Activated CD8-positive, alpha-beta memory T cell treated with anti-CD3 and anti-CD28 coated beads for 36 hours (primary cell): ENCODE measurements around the gene RASA3. TPM values are rescaled to one million over a fixed set of nuclear protein-coding genes. Genes with fewer than 3 reads are reported as not detected.

Experiments used
- CTCF ChIA-PET: fragments of 350-600 bp; sonication (Branson Sonifier 250); formaldehyde crosslinking; loops from one replicate; lab custom pipeline; 2021; ENCODE audit warnings: antibody characterized with exemption; lab: Charles Lee
- POLR2A ChIA-PET: fragments of 350-600 bp; sonication (Branson Sonifier 250); formaldehyde crosslinking; loops from one replicate; lab custom pipeline; 2021; ENCODE audit warnings: antibody characterized with exemption; lab: Charles Lee
- total RNA-seq, 2 experiments: library from RNA; stranded (reverse); gene quantifications; one replicate each; pipeline ENCODE4 v1.2.3, GENCODE V29; 2021

RASA3 gene
- total RNA-seq, 2 experiments from 2014 or later: 22.1 to 22.5 TPM

DNA sequence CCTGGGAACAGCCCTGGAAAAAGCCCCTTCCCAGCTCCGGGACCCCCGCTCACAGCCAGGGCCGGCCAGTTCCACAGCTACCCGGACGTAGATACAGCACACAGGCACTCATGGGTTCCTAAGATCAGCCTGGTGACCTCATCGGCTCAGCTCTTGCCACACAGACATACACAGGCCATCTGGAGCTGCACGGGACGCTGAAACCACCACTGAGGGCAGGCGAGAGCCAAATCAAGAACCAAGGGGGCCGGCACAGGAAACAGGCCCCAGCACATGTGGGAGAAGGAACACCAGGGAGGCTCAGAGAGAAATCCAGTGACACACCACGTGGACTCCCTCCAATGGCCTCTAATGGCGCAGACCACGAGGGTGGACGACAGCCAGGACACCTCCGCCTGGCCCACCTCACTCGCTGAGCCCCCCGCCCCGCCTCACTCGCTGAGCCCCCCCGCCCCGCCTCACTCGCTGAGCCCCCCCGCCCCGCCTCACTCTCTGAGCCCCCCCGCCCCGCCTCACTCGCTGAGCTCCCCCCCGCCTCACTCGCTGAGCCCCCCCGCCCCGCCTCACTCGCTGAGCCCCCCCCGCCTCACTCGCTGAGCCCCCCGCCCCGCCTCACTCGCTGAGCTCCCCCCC lies 88.9 kb downstream of the RASA3 start:
- CTCF ChIA-PET: no interaction called here
- POLR2A ChIA-PET: no interaction called here

DNA sequence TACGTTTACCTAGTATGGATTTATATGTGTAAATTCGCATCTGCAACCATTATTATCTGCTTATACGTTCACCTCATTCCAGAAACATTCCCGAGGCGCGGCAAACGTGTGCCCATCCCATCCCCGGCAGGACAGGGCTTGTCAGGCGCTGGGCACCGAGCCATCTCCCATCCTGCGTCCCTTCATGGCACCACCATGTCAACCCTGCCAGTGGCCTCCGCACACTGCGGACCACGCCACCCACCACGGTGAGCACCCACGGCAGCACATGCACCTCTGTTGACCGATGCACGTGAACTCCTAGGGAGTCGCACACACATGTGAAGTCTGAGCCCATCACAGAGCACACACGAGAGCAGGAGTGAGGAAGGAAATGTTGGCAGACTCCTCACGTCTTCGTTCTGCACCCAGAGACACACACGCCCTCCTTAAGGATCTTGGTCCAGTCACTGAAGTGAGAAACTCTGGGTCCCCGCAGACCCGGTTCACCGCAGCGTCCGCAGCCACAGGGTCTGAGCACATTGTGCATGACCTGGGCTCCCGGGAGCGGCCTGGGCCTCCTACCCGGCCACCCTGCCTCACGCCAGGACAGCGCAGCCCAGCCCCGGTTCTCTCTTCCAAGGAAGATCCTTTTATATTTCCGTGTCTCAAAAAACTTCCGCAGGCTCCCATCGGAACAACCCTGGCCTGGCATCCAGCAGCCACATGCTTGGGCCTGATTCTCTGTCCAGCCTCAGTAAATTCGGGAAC lies 90.2 kb downstream of the RASA3 start:
- CTCF ChIA-PET: no interaction called here
- POLR2A ChIA-PET: no interaction called here

DNA sequence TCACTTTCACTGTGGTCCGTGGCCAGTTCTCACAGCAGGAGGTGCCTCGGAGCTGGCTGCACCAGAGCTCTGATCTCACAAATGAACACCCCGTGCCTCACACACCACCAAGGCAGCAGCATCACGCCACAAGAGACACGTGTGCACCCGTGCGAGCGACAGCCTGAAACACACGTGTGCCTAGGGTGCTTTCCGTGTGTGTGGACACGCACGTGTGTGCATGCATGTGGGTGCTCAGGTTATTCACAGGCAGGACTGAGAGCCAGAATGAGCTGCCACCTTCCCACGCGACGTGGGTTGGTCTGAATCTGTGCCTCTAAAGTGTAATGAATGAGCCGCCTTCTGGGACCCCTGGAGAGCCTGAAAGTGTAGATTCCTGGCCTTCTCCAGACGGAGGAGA lies 90.9 kb downstream of the RASA3 start:
- POLR2A ChIA-PET: no interaction called here
- CTCF ChIA-PET: no interaction called here

DNA sequence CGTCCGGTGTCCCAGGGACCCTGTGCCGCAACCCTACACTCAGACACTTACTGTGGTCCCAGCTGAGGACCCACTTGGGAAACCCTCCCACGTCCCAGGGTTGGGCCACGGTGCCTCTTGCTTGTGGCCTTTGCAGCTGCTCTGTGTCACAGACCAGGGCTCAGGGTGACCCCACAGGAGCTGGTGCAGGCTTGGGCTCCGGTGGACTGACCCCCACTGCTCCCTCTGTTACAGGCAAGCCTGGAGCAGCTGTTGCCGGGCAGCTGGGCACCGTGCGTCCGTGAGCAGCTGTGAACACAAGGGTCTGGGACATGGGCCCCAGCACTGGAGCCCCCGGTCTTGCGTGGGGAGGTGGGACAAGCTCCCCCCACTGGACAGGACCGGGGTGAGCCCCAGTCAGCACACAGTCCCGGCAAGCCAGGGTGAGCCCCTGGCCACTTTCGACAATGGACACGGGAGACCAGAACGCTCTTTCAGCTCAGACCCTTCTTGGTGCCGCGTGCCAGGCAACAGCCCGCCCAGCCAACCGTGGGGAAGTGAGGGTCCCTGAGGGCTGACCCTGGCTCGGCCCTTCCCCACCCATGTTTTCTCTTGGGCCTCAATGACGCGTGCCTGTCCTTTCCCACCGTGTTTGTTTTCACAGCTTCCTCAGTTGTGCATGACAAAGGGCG lies 92.8 kb downstream of the RASA3 start:
- ChIA-PET CTCF (interaction anchor here (0.5 to 0.9 kb wide), 2 partner anchors 9 to 14 kb away, joined by 3 read pairs; no protein-coding TSS in a partner anchor), POLR2A (interaction anchor here (0.6 kb wide), 1 partner anchor 205 kb away, joined by 6 read pairs; no protein-coding TSS in a partner anchor)

DNA sequence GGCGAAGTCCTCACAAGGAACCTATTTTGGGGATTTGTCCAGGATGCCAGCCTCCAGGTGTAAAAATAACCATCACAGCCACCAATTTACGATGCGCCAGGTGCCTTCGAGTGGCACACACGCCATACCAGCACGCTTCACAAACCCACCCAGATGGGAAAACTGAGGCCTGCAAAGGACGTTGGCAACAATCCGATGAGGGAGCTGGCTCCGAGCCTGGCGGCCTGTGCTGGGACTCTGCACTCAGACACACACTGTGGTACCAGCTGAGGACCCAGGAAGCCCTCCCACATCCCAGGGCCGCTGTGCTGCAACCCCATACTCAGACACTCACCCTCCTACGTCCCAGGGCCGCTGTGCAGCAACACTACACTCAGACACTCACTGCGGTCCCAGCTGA lies 93.5 kb downstream of the RASA3 start:
- CTCF ChIA-PET: no interaction called here
- POLR2A ChIA-PET: no interaction called here

DNA sequence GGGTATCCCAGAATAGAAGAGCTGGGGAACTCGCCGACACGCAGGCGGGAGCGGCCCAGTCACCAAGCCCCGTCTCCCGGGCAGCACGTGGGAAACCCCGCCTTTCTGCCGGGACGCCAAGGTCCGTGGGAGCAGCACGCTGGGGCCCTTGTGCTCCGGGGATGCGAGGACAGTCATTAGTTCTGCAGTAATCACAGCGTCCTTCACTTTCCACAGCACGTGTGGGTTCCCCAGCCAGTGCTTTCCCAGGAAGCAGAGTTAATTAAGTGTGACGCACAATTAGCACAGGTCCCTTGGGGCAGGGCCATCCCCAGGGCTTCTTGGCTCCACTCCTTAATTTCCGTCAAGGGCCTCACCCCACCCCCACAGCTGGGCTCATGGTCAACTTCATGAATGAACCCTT lies 94.2 kb downstream of the RASA3 start:
- CTCF ChIA-PET: no interaction called here
- POLR2A ChIA-PET: no interaction called here

DNA sequence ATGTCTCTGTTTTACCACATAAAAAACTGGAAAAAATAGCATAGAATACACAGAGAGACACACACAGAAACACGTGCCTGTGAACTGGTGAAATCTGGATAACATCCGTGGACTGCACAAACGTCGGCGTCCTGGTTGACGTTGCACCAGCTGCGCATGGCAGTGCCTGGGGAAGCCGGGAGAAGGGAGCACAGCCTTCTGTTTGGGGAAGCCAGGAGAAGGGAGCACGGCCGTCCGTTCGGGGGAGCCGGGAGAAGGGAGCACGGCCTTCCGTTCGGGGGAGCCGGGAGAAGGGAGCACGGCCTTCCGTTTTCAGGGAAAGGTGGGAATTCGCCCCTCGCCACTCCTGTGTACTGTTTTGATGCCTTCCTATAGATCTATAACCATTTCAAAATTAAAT lies 94.7 kb downstream of the RASA3 start:
- POLR2A ChIA-PET: no interaction called here
- CTCF ChIA-PET: no interaction called here

DNA sequence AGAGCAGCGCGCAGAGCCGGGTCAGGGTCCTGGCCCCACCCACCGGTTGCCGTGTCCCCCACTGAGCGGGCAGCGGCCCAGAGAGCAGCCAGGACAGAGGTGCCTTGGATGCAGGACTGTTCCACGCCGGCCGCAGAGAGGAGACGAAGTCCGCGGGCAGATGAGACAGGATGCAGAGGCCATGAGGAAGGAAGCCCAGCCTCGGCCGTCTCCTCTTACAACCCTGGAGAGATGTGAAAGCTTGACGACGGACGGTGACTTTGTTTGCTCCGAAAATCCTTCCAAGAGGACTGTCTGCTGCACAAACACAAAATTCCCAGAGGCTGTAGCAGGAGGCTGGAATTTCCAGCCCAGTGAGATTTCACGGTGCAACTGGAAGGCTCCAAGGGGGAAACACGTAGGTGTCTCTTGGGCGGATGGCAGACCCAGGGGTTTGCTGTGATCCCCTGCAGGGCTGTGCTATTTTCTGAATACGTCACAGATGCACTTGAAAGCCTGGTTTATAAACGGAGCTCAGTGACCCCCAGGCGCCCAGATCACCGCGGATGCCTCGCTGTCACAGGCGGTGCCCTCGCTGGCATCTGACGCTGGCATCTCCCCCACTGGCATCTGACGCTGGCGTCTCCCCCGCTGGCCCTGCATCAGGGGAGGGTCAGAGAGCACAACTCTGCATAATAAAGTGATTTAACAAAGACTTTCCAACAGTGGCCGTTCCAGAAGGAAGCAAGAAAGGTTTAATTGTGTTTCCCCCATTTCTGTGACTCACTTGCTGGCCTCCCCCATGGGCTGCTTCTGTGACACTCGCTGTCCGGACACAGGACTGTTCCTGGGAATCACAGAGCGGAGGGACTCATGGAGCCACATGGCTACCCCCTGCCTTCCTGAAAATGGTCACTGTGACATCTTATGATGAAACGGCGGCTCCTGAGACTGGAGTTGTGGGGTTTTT lies 96.6 kb downstream of the RASA3 start:
- ChIA-PET CTCF (no interaction called here), POLR2A (no interaction called here)

DNA sequence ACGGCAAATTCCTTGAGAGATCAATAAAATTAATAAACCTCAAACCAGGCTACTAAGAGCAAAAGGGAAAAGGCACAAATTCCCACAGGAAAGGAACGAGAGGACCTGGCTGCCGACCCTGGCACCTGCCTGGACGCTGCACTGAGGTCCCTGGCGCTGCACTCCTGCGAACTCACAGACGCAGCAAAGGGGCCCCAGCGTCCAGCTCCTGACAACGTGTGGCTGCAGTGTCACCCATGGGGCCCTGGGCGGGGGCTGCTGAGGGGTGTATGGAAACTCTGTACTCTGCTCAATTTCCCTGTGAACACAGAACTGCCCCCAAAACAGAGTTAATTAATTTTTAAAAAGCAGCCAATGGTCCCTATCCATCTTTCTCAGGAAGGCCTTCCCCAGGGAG lies 97.2 kb downstream of the RASA3 start:
- ChIA-PET CTCF (no interaction called here), POLR2A (no interaction called here)

DNA sequence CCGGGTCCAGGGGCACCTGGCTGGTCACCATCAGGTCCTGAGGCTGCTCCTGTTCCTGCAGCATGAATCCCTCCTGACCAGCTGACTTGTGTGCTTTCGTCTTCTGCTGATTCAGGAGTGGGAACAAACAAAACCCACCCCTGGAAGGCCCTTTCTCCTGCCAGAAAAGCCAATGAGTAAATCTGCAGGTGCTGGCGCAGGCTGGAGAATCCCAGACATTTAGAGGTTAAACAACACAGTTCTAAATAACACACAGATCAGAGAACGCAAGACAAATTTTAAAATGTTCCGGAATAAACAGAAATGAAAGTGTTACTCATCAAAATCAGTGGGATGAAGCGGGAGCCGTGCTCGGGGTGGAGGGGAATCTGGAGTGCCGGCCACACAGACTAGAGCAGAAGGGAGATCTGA lies 97.9 kb downstream of the RASA3 start:
- CTCF ChIA-PET: no interaction called here
- POLR2A ChIA-PET: no interaction called here

DNA sequence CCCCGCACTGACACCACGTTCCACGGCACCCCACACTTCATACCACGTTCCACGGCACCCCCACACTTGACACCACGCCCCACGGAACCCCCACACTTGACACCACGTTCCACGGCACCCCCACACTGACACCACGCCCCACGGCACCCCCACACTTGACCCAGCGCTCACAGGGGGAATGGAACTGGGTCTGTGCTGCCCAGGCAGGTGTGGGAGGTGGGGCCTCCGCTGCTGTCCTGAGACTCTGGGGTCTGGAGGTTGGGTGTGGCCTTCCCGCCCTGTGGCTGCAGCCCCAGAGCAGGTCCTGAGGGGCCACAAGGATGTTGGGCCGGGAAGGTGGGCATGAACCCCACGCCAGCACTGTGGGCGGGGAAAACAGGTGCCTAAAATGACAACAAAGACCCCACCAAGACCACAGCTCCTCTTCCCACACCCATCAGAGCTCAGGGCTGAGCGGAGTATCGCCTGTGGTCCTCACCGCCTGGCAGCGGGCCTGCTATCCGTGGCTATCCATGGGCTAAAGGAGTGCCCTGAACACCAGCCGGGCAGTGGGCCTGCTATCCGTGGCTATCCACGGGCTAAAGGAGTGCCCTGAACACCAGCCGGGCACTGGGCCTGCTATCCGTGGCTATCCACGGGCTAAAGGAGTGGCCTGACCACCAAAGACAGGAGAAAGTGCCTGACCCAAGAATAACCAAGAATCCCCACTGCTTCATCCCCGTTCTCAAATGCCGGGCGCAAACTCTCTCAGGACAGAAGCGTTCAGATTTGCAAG lies 98.7 kb downstream of the RASA3 start:
- CTCF ChIA-PET: interaction anchor here (0.9 kb wide), 1 partner anchor 17 kb away, joined by 3 read pairs; no protein-coding TSS in a partner anchor
- POLR2A ChIA-PET: no interaction called here

DNA sequence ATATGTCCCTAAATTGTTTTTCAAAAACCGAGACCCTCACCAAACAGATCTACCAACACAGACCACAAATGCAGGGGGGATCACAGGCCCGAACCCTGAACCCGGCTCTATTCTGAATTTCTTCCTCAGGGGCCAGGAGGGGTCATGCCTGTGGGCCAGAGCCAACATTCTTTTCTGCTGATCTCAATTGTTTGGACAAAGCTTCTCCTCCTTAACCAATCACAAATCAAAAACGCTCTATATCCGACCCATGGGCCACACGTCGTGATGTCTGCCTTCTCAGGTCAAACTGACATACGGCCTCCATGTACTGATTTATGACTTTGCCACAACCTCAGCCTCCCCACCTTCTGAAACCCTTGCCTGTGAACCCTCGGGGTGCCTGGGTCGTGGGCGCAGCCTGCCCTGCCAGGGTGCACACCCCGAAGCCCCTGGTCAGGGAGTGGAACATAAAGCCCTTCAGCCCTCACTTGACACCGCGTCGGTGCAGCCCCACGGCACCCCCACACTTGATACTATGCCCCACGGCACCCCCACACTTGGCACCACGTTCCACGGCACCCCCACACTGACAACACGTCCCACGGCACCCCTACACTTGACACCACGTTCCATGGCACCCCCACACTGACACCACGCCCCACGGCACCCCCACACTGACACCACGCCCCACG lies 100.2 kb downstream of the RASA3 start:
- CTCF ChIA-PET: no interaction called here

DNA sequence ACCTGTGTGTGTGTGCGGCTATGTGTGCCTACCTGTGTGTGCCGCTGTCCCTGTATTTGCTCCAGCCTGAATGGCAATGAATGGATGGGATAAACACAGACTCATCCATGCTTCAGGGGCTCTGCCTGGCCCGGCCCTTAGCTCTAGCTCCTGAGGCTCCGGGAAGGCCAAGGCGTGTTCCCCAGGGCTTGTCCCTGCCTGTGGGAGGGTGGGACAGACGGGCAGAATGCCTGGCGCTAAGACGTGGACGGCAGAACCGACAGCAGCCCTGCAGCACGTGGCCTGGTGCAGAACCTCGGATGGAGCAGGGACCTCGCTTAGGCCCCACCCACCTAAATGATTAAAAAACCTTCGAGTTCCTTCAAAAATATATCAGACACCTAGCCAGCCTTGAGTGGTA lies 100.8 kb downstream of the RASA3 start:
- ChIA-PET POLR2A (no interaction called here), CTCF (no interaction called here)

More for the DNA sequence above, 100.2 kb downstream of the RASA3 start:
- POLR2A ChIA-PET: no interaction called here

DNA sequence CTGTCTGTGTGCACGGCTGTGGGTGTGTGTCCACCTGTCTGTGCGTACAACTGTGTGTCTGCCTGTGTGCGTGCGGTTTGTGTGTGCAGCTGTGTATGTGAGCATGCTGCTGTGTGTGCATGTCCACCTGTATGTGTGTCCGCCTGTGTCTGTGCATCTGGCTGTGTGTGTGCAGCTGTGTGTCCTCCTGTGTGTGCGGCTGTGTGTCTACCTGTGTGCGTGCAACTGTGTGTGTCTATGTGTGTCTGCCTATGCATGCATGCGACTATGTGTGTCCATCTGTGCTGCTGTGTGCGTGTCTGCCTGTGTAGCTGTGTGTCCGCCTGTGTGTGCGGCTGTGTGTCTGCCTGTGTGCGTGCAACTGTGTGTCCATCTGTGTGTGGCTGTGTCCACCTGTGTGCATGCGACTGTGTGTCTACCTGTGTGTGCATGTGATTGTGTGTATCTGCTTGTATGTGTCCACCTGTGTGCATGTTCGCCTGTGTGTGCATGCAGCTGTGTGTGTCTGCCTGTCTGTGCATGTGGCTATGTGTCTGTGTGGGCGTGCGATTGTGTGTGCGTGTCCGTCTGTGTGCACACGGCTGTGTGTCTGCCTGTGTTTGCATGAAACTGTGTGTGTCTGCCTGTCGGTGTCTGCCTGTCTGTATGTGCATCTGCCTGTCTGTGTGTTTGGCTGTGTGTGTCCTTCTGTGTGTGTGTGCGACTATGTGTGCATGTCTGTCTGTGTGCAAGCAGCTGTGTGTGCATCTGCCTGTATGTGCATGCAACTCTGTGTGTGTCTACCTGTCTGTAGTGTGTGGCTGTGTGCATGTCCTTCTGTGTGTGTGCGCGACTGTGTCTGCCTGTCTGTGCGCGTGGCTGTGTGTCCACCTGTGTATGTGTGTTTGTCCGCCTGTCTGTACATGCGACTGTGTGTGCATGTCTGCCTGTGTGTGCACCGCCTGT lies 101.5 kb downstream of the RASA3 start:
- ChIA-PET POLR2A (no interaction called here), CTCF (no interaction called here)

DNA sequence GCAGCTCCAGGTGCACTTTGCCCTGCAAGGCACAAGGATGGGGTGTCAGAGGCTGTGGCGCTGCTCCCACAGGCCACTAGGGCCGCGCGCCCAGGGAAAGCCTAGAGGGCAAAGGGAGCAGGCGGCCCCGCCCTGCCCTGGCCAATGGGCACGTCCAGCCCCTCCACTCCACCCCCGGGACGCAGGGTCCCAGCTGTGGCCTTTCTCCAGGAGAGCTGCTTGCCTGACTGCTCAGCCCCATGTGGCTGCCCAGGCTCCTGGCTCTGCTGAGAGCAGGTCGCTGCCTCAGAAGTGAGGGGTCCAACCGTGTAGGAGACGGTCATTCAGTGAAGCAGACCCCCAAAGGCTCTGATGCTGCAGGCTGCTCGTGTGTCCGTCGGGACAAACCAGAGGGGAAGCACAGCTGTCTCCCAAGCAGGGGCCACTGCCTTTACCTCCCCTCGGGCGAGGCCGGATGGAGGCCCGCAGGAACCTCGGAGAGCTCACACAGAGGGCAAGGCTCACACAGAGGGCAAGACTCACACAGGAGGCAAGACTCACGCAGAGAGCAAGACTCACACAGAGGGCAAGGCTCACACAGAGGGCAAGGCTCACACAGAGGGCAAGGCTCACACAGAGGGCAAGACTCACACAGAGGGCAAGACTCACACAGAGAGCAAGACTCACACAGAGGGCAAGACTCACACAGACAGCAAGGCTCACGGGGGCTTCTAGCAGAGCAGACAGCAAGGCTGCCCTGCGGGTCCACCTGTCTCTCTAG lies 102.4 kb downstream of the RASA3 start:
- POLR2A ChIA-PET: no interaction called here
- CTCF ChIA-PET: no interaction called here

DNA sequence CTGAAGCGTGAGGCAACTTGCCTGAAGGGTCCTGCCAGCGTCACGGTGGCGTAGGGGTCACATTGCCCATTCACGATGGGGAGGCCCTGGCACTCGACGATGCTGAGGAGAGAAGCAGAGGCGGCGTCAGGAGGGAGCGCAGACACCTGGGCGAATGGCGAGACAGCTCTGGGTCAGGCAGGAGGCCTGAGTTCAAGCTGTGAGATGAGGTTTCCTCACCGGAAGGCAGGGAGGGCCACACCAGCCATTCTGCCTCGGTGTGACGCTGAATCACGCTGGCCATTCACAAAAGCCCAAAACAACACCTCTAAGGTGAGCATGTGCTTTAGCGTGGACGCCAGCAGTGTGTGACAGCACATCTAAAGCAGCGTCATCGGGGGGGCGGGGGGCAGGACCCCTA lies 104.6 kb downstream of the RASA3 start:
- ChIA-PET POLR2A (no interaction called here), CTCF (no interaction called here)
